Adrenal gland (tissue), 12 donors: ENCODE data around the gene SLC25A20. TPM values are rescaled to one million over a fixed set of nuclear protein-coding genes. Genes with fewer than 3 reads are reported as not detected.

Source experiments
- DNase-seq, 7 donors: peaks; one replicate each; pipeline ENCODE4 v3.0.0-alpha.2; 2019 to 2020
- H3K27ac ChIP-seq, 5 donors: fragments of 200-600 bp; sonication (generic) in 4 of 5; 1 replicate in 3 of 5; 2 replicates in 2 of 5; pipeline versions ENCODE4 v1.5.1 to v1.8.0; 2016 to 2020; ENCODE audit warnings: mild to moderate bottlenecking in 1 of 5
- H3K27me3 ChIP-seq: fragments of 200-600 bp; 2 replicates; pipeline ENCODE4 v1.8.0; 2021
- H3K36me3 ChIP-seq, 2 donors: fragments of 200-600 bp; replicated peaks in 1 of 2; 1 replicate in 1 of 2; 2 replicates in 1 of 2; pipeline versions ENCODE4 v1.5.1 to v1.8.0; 2018 to 2022
- H3K4me1 ChIP-seq, 2 donors: fragments of 200-600 bp; replicated peaks in 1 of 2; 1 replicate in 1 of 2; 2 replicates in 1 of 2; pipeline versions ENCODE4 v1.5.1 to v1.8.0; 2018 to 2021
- H3K4me3 ChIP-seq, 4 donors: fragments of 200-600 bp; sonication (generic) in 3 of 4; one replicate each; pipeline ENCODE4 v1.5.1; 2016 to 2018
- H3K9me3 ChIP-seq, 3 donors: fragments of 200-600 bp; sonication (generic) in 1 of 3; replicated peaks in 1 of 3; 1 replicate in 2 of 3; 2 replicates in 1 of 3; pipeline versions ENCODE4 v1.5.1 to v1.8.0; 2016 to 2021
- CTCF ChIP-seq, 6 experiments: fragments of 450-650 bp in 4 of 6; fragments of 200-600 bp in 2 of 6; sonication (generic) in 1 of 6; IDR thresholded peaks; 1 replicate in 5 of 6; 2 replicates in 1 of 6; pipeline versions ENCODE4 v1.5.1 to v1.8.0; 2016 to 2021; ENCODE audit warnings: antibody characterized with exemption in 6 of 6, mild to moderate bottlenecking in 2 of 6, moderate library complexity in 1 of 6
- POLR2A ChIP-seq, 2 donors: fragments of 450-650 bp; IDR thresholded peaks; one replicate each; pipeline ENCODE4 v1.6.1; 2017; ENCODE audit warnings: antibody characterized with exemption in 2 of 2, mild to moderate bottlenecking in 2 of 2, moderate library complexity in 1 of 2
- WGBS, 4 donors: extraction: QIAGEN DNeasy Blood & Tissue Kit in 2 of 4; methylation state at CpG; one replicate each; pipeline versions ENCODE4 v1.1.5 to v1.1.7; 2013 to 2017; 5-methylcytosine and 5-hydroxymethylcytosine counted together
- intact Hi-C, 2 donors: fragments of 100-400 bp; cut with DNase I; formaldehyde crosslinking; loops; one replicate each; pipeline versions ENCODE4 v1.14.1 to v1.15.0; 2022 to 2023
- polyA plus RNA-seq, 3 donors: library from polyadenylated mRNA; stranded (reverse); fragments of 200-250 nt in 2 of 3; fragments of 350-450 nt in 1 of 3; fragmentation: Illumina TruSeq in 1 of 3; extraction: RNeasy Lipid Tissue Mini Kit (QIAGEN cat#74804) in 1 of 3; gene quantifications; one replicate each; pipeline ENCODE4 v1.2.3, GENCODE V29; 2013 to 2014
- total RNA-seq, 9 donors: library from RNA; depleted of rRNA in 4 of 9; stranded (reverse); fragments of >200 nt in 4 of 9; fragments of 120-200 nt in 1 of 9; fragmentation: NEBNext Ultra II Directional in 1 of 9; extraction: Animal tissue kit (Norgen Biotek cat#: 25700) in 1 of 9; gene quantifications; one replicate each; pipeline versions ENCODE4 v1.1.0 to v1.2.4, GENCODE V29; 2013 to 2023
- donor health status: healthy with polysubstance abuse.
- donor health status: Bipolar disorder and iron deficiency.
- donor health status: DM: yes; HTN: yes; CAD: no.
- donor health status: DM: no; HTN: no; CAD: no.
- donor health status: DM: no; HTN: no; CAD: no.
- donor health status: DM: yes; HTN: yes; CAD: no.

Gene SLC25A20
- total and polyA plus RNA-seq, 12 donors, result 15.5 to 70.6 (median 49.1) TPM

GRCh38 chr3:48885753-48886152, 12.9 kb downstream of the SLC25A20 start:
- Histone ChIP-seq H3K27me3 (no peaks in the 10 kb centered on the region), H3K4me1 (peaks cover 0 to 11% of the 10 kb centered on the region in 2 donors), H3K36me3 (peaks cover 0 to 12% of the 10 kb centered on the region in 2 donors), H3K4me3 (no peak overlapping the region), H3K27ac (no peak overlapping the region), H3K9me3 (no peaks in the 10 kb centered on the region)
- DNase-seq, result no peak
- TF ChIP-seq POLR2A (IDR thresholded peaks at IDR 0.05) (no peak), CTCF (IDR thresholded peaks at IDR 0.05) (no peak)
- intact Hi-C loops, result no loop called here

GRCh38 chr3:48881652-48882114, 17.0 kb downstream of the SLC25A20 start:
- H3K9me3 ChIP-seq, result no peaks in the 10 kb centered on the region
- H3K36me3 ChIP-seq, result peaks cover 0 to 18% of the 10 kb centered on the region in 2 donors
- TF ChIP-seq CTCF (IDR thresholded peaks at IDR 0.05) (no peak), POLR2A (IDR thresholded peaks at IDR 0.05) (no peak)
- no peak overlapping the region for H3K4me3 ChIP-seq
- no peak for DNase-seq
- peaks cover 0 to 11% of the 10 kb centered on the region in 2 donors for H3K4me1 ChIP-seq
- intact Hi-C loops, result no loop called here
- no peaks in the 10 kb centered on the region for H3K27me3 ChIP-seq
- no peak overlapping the region for H3K27ac ChIP-seq
- WGBS, 4 donors, result 91 to 100% (median 95%) methylated on average over 3 to 5 of the region's 5 CpGs

- no peaks in the 10 kb centered on the region for H3K9me3 ChIP-seq
- H3K27ac ChIP-seq, result no peak overlapping the region
- no peak for DNase-seq
- intact Hi-C loops, result no loop called here
- H3K4me3 ChIP-seq, result no peak overlapping the region
- no peak for TF ChIP-seq CTCF (IDR thresholded peaks at IDR 0.05)
- no peak for TF ChIP-seq POLR2A (IDR thresholded peaks at IDR 0.05)
- H3K36me3 ChIP-seq, result peaks cover 0 to 18% of the 10 kb centered on the region in 2 donors
- H3K4me1 ChIP-seq, result peaks cover 0 to 11% of the 10 kb centered on the region in 2 donors
- H3K27me3 ChIP-seq, result no peaks in the 10 kb centered on the region
- 87 to 96% (median 90%) methylated on average over 2 to 3 of the region's 3 CpGs for WGBS, 4 donors
These were observed 17.7 kb downstream of the SLC25A20 start for GRCh38 chr3:48881006-48881405.

- no peak overlapping the region for H3K27ac ChIP-seq
- intact Hi-C loops, result no loop called here
- WGBS, 4 donors, result 87 to 92% (median 90%) methylated on average over 6 of the region's 6 CpGs
These were observed 18.7 kb downstream of the SLC25A20 start for GRCh38 chr3:48879994-48880377.

More at GRCh38 chr3:48879994-48880377, 18.7 kb downstream of the SLC25A20 start:
- H3K9me3 ChIP-seq, result no peaks in the 10 kb centered on the region
- H3K4me1 ChIP-seq, result peaks cover 0 to 2% of the 10 kb centered on the region in 2 donors
- no peaks in the 10 kb centered on the region for H3K27me3 ChIP-seq
- no peak for TF ChIP-seq CTCF (IDR thresholded peaks at IDR 0.05)
- TF ChIP-seq POLR2A (IDR thresholded peaks at IDR 0.05), result no peak
- no peak overlapping the region for H3K4me3 ChIP-seq
- peaks cover 0 to 18% of the 10 kb centered on the region in 2 donors for H3K36me3 ChIP-seq
- no peak for DNase-seq
